UCSD-AML1 (cell line): ENCODE results near the gene GREB1.

ENCODE experiments used
- DNase-seq: peaks from one replicate; lab custom pipeline; 2025; ENCODE audit not compliant: unreplicated experiment; lab: John Stamatoyannopoulos, UW

GREB1 gene

GRCh38 chr2:11509657-11510360 is 24.0 kb upstream of the GREB1 start:
- DNase-seq: no peak

- no peak for DNase-seq
Measured at GRCh38 chr2:11512431-11512830, 21.4 kb upstream of the GREB1 start.

GRCh38 chr2:11513319-11513718 is 20.5 kb upstream of the GREB1 start:
- DNase-seq: no peak

GRCh38 chr2:11514081-11514730 is 19.6 kb upstream of the GREB1 start:
- no peak for DNase-seq

- no peak for DNase-seq
Measured at GRCh38 chr2:11514904-11515303, 18.9 kb upstream of the GREB1 start.

- DNase-seq: no peak
Measured at GRCh38 chr2:11515490-11515981, 18.3 kb upstream of the GREB1 start.

- DNase-seq: no peak
Measured at GRCh38 chr2:11516984-11517648, 16.7 kb upstream of the GREB1 start.

GRCh38 chr2:11517906-11518305 is 15.9 kb upstream of the GREB1 start:
- no peak for DNase-seq

- no peak for DNase-seq
Measured at GRCh38 chr2:11520092-11520693, 13.7 kb upstream of the GREB1 start.

GRCh38 chr2:11521775-11522174 is 12.1 kb upstream of the GREB1 start:
- DNase-seq: no peak

- no peak for DNase-seq
Measured at GRCh38 chr2:11524470-11524869, 9.4 kb upstream of the GREB1 start.

- DNase-seq: no peak
Measured at GRCh38 chr2:11525762-11526161, 8.1 kb upstream of the GREB1 start.

- DNase-seq: no peak
Measured at GRCh38 chr2:11527001-11527400, 6.8 kb upstream of the GREB1 start.

GRCh38 chr2:11528228-11528627 is 5.6 kb upstream of the GREB1 start:
- no peak for DNase-seq

- DNase-seq: no peak
Measured at GRCh38 chr2:11530864-11531465, 2.9 kb upstream of the GREB1 start.

- DNase-seq: no peak
Measured at GRCh38 chr2:11532416-11533055, 1.3 kb upstream of the GREB1 start.

- no peak for DNase-seq
Measured at GRCh38 chr2:11534071-11534745, 363 bp downstream of the GREB1 start.

- no peak for DNase-seq
Measured at GRCh38 chr2:11534746-11535484, 1.1 kb downstream of the GREB1 start.

- DNase-seq: no peak
Measured at GRCh38 chr2:11535899-11536344, 2.1 kb downstream of the GREB1 start.
